ENCODE results near the gene C1orf159.

C1orf159 gene

DNA sequence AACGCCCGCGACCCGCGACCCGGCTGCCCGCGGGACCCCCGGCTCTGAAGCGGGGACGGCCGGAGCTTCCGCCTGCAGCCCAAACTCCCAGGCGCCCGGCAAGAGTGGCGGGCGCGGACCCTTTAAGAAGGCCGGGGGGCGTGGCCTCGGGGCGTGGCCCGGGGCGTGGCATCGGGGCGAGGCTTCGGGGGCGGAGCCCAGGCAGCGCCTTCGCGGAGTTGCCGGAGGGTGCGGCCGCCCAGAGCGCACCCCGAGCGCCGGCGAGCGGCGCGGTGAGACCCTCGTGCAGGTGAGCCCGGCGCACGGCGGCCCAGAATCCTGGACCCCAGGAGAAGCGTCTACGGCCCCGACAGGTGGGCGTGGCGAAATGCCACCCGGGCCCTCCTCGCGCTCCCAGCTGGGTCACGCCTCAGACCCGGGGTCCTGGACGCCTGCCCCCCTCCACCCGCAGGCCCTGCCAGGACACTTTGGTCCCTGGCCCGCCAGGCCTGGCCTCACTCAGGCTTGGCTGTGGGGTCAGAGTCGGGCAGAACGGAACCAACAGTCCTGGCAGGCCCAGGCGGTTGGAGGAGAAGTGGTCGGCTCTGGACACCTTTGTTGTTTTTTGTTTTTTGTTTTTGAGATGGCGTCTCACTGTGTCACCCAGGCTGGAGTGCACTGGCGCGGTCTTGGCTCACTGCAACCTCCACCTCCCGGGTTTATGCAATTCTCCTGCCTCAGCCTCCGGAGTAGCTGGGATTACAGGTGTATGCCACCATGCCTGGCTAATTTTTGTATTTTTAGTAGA, 56.2 kb downstream of the C1orf159 start (continued):
- TF ChIP-seq ZBTB20 (tag by site-specific recombination; IDR thresholded peaks at IDR 0.05) (no peak), ZIC2 (tag by site-specific recombination; IDR thresholded peaks at IDR 0.05) (peak; percentile 32; the same call in 1 of the 2 replicates), ZNF335 (tag by site-specific recombination; conservative IDR thresholded peaks at IDR 0.05) (peak; percentile 69), ZNF423 (tag by site-specific recombination; IDR thresholded peaks at IDR 0.05) (0 out of 2 replicates have a peak, but pooled peaks have one; percentile 12), ZNF600 (tag by site-specific recombination; IDR thresholded peaks at IDR 0.05) (peak; percentile 71), BCL11B (tag by site-specific recombination; IDR thresholded peaks at IDR 0.05; ENCODE audit: low read depth) (peak; percentile 69; the same call in 1 of the 2 replicates), SP3 (tag by site-specific recombination; IDR thresholded peaks at IDR 0.05) (peak; percentile 81), FEZF1 (tag by site-specific recombination; IDR thresholded peaks at IDR 0.05) (no peak), KLF8 (tag by site-specific recombination; IDR thresholded peaks at IDR 0.05) (peak; percentile 65; the same call in 1 of the 2 replicates), KLF9 (tag by site-specific recombination; IDR thresholded peaks at IDR 0.05; ENCODE audit: low read depth) (peak; percentile 93), ZBTB7A (tag by site-specific recombination; IDR thresholded peaks at IDR 0.05; ENCODE audit: low read depth) (0 out of 2 replicates have a peak, but pooled peaks have one; percentile 34), ZNF311 (tag by site-specific recombination; IDR thresholded peaks at IDR 0.05; ENCODE audit: borderline replicate concordance) (no peak), ZEB2 (tag by site-specific recombination; IDR thresholded peaks at IDR 0.05) (peak; percentile 10; the same call in 1 of the 2 replicates), KLF1 (tag by site-specific recombination; IDR thresholded peaks at IDR 0.05) (peak; percentile 71)
- TF ChIP-seq, protein P1, sequence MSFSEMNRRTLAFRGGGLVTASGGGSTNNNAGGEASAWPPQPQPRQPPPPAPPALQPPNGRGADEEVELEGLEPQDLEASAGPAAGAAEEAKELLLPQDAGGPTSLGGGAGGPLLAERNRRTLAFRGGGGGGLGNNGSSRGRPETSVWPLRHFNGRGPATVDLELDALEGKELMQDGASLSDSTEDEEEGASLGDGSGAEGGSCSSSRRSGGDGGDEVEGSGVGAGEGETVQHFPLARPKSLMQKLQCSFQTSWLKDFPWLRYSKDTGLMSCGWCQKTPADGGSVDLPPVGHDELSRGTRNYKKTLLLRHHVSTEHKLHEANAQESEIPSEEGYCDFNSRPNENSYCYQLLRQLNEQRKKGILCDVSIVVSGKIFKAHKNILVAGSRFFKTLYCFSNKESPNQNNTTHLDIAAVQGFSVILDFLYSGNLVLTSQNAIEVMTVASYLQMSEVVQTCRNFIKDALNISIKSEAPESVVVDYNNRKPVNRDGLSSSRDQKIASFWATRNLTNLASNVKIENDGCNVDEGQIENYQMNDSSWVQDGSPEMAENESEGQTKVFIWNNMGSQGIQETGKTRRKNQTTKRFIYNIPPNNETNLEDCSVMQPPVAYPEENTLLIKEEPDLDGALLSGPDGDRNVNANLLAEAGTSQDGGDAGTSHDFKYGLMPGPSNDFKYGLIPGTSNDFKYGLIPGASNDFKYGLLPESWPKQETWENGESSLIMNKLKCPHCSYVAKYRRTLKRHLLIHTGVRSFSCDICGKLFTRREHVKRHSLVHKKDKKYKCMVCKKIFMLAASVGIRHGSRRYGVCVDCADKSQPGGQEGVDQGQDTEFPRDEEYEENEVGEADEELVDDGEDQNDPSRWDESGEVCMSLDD (tag by site-specific recombination; IDR thresholded peaks at IDR 0.05): peak; percentile 36; the same call in 1 of the 2 replicates

- Histone ChIP-seq H3K9me3 (ENCODE audit: control insufficient read depth, insufficient read depth, low read depth, low read length) (no peaks in the 10 kb centered on the region), H3K36me3 (ENCODE audit: control insufficient read depth in 2 of 2, insufficient read depth in 1 of 2, low read length in 2 of 2) (peaks cover 0 to 15% of the 10 kb centered on the region in 2 experiments; a peak in 1 of 3 replicates), H3K27ac (ENCODE audit: extremely low read depth, low read depth, low read length) (no peak overlapping the region; the same call in 1 of the 2 replicates), H3K4me1 (ENCODE audit: control insufficient read depth, insufficient read depth, low read length) (0 out of 2 replicates have a peak, but pooled peaks cover 5% of the 10 kb centered on the region), H3K4me3 (ENCODE audit: low read depth, low read length) (peak overlapping the region; percentile 45)
- POLR2A ChIA-PET: interaction anchor here (0.5 to 1.5 kb wide), 7 partner anchors 10 to 91 kb away, joined by 3 to 8 read pairs (median 3); partner anchors contain the start of gene AGRN
- CTCF ChIA-PET: interaction anchor here (0.6 to 3.6 kb wide), 5 partner anchors 11 to 74 kb away, joined by 3 to 10 read pairs (median 3); no protein-coding TSS in a partner anchor
- TF ChIP-seq ZNF600 (tag by site-specific recombination; IDR thresholded peaks at IDR 0.05) (peak; percentile 60), ZNF629 (tag by site-specific recombination; IDR thresholded peaks at IDR 0.05) (peak; percentile 40; the same call in 1 of the 2 replicates), ZNF521 (tag by site-specific recombination; IDR thresholded peaks at IDR 0.05) (no peak), ZNF621 (tag by site-specific recombination; IDR thresholded peaks at IDR 0.05) (no peak), ZFP69B (tag by site-specific recombination; IDR thresholded peaks at IDR 0.05) (peak; percentile 88), ZNF202 (tag by site-specific recombination; IDR thresholded peaks at IDR 0.05; ENCODE audit: borderline replicate concordance) (no peak), ZSCAN23 (tag by site-specific recombination; IDR thresholded peaks at IDR 0.05) (no peak), KLF17 (tag by site-specific recombination; IDR thresholded peaks at IDR 0.05) (peak; percentile 65; the same call in 1 of the 2 replicates), ZBTB6 (tag by site-specific recombination; IDR thresholded peaks at IDR 0.05) (no peak), ZBTB17 (tag by site-specific recombination; IDR thresholded peaks at IDR 0.05) (0 out of 2 replicates have a peak, but pooled peaks have one; percentile 23), CTCF (tag by site-specific recombination; IDR thresholded peaks at IDR 0.05) (peak; percentile 44; the same call in 1 of the 2 replicates), ZFHX2 (tag by site-specific recombination; conservative IDR thresholded peaks at IDR 0.05) (peak; percentile 66), ZNF155 (tag by site-specific recombination; IDR thresholded peaks at IDR 0.05) (no peak), ZNF560 (tag by site-specific recombination; IDR thresholded peaks at IDR 0.05; ENCODE audit: borderline replicate concordance) (no peak)
These were observed 56.9 kb downstream of the C1orf159 start for GRCh38 chr1:1058921-1059493.
